ENCODE measurements around the gene HNRNPU.

HNRNPU gene

DNA sequence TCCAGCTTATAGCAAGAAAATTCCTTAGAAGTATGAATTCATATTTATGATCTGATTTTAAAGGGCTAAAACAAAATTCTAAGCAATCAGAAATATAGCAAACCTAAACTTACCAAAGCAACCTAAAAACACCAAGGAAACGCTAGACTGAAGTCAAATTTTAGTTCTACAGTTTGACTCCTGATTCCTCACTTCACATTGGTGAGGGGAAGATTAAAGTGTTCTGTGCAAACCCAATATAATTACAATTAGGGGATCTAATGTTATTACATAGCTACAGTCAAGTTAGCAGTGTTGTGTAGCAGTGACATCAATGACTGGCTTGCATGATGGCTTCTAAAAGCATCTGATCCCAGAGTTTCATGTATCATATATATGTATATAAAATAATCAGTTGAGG lies 11.6 kb downstream of the HNRNPU start:
- H3K9me3 Mint-ChIP-seq, result no peaks in the 10 kb centered on the region
- no peaks in the 10 kb centered on the region for H3K27me3 Mint-ChIP-seq
- peak overlapping the region; percentile 67 for H3K27ac Mint-ChIP-seq
- H3K4me3 Mint-ChIP-seq, result no peak overlapping the region
- H3K4me1 Mint-ChIP-seq, result peaks cover 52% of the 10 kb centered on the region
- H3K36me3 Mint-ChIP-seq, result peaks cover 66% of the 10 kb centered on the region
- no peak for ATAC-seq

DNA sequence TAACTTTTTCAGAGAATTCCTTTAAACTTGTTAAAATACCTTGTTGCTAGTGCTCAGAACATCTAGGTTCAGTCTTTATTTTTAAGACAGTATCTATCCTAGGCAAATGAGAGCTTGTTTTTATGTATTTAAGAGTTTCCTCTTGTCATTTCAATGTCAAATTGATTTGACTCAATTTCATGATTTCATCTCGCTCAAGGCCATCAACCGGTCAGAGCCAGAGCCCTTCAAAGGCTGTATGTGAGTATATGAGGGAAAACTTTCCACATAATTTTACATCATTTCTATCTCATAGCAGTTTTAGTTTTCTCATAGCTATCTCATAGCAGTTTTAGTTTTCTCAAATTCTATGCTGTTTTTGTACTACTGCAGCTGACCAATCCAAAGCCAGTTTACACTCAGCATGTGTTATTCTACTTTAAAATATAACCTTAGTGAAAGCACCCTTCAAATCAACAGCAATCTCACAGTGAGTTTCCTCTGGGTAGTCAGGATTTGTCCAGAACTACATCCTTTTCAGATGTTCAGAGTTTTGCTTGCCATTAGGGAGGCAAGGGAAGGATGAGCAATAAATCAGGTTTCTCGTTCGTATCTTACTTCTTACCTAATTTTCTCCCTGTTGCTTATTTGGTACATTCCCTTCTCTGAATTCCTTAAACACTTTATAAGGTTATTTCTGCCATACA lies 12.7 kb downstream of the HNRNPU start:
- H3K4me3 Mint-ChIP-seq, result no peak overlapping the region

DNA sequence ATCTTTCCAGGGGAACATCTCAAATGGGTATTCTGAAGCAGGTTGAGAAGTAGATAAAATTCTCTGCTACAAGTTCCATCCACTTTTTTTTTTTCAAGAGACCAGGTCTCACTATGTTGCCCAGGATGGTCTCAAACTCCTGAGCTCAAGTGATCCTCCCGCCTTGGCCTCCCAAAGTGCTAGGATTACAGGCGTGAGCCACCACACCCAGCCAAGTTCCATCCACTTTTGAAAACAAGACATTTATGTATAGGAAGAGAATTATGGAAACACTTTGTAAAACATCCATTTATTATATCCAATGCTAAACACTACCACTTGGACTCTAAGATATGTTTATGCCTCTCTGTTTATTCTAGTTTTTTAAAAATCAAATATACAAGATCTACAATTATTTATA lies 13.4 kb downstream of the HNRNPU start:
- Mint-ChIP-seq H3K4me3 (no peak overlapping the region), H3K27ac (no peak overlapping the region), H3K36me3 (peaks cover 60% of the 10 kb centered on the region), H3K27me3 (no peaks in the 10 kb centered on the region), H3K9me3 (no peaks in the 10 kb centered on the region), H3K4me1 (peaks cover 40% of the 10 kb centered on the region)
- ATAC-seq, result no peak

More for the DNA sequence above, 12.7 kb downstream of the HNRNPU start:
- H3K4me1 Mint-ChIP-seq, result peaks cover 45% of the 10 kb centered on the region
- H3K9me3 Mint-ChIP-seq, result no peaks in the 10 kb centered on the region
- no peaks in the 10 kb centered on the region for H3K27me3 Mint-ChIP-seq
- peak overlapping the region; percentile 67 for H3K27ac Mint-ChIP-seq
- ATAC-seq, result no peak
- H3K36me3 Mint-ChIP-seq, result peaks cover 60% of the 10 kb centered on the region

DNA sequence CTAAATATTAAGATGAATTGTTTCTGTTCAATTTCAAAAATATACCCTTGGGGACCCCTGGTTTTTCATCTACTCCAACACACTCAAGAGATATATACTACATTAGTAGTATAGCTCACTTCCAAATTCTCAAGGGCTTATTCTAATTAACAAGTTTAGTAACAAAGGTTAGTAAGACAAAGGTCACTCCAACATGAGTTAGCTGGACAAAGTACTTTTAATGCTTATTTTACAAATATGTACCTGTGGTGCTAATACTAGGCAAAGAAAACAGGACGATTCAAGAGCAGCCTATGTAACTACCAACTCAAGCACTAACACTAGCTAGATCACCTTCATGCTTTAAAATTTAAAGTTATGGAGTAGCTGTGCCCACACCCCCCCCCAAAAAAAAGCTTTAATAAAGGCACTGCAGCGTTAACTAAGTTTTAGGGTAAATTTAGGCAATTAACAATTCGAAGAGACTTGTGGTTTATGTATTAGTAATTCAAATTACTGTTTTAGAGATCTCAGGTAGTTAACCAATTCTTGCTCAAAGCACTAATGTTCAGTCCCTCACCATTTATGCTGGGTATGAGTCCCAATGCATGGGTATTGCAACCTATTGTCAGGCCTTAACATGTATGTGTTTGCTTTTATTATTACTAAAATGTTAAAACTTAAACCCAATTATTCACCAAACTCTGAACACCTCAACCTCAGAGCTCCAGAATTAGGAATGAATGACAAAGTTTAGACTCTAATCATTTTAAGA lies 14.1 kb downstream of the HNRNPU start:
- Mint-ChIP-seq H3K27ac (no peak overlapping the region), H3K36me3 (peaks cover 60% of the 10 kb centered on the region), H3K4me1 (peaks cover 40% of the 10 kb centered on the region), H3K27me3 (no peaks in the 10 kb centered on the region), H3K9me3 (no peaks in the 10 kb centered on the region), H3K4me3 (no peak overlapping the region)
- ATAC-seq, result no peak

DNA sequence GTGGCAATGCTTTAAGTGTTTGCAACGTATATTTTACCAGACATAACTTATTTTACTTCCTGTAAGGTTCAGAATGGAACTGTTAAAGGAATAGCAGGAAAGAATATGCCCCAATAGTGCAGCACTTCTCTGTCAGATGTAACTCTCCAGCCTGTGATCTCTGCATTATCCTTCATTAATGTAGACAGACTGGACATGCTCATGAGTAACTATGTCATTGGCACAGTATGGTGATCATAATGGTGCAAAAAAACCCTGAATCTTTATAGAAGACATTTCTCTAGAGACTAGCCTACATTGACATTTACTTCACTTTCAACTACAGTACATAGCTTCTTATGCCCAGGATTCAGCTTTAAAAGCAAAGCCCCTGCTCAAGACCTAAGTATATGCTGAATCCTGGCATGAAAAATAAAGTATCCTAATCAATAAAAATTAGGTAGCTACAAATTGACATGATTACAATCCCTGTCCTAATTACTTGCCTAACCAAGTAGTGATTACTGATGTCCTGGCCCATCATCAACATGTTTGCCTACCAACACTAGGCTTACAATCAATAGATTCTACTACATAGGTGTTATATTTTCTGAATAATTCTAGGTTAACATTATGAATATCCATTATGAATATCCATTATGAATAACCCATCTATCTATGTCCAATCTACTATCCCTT lies 15.0 kb downstream of the HNRNPU start:
- no peak for ATAC-seq
- peaks cover 32% of the 10 kb centered on the region for H3K4me1 Mint-ChIP-seq

DNA sequence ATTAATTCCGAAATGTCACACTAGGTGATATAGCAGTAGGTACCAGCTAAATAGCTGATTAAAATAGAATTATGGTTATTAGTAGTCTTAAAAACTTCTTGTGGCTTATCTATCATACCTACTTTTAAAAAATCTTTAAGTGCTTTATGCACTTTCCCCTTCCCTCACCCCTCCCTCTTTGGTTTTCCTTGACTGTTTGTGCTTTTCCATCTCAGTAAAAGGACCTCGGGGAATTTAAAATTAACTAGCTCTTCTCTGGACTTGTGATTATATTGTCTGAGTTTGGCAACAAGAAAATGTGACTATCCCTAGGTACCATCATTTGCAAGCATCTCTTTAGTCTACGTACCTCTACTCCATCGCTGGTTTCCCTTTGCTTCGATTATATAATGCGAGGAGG lies 17.7 kb downstream of the HNRNPU start:
- peaks cover 36% of the 10 kb centered on the region for H3K36me3 Mint-ChIP-seq
- H3K9me3 Mint-ChIP-seq, result no peaks in the 10 kb centered on the region
- H3K4me1 Mint-ChIP-seq, result peaks cover 18% of the 10 kb centered on the region
- no peak overlapping the region for H3K4me3 Mint-ChIP-seq
- H3K27me3 Mint-ChIP-seq, result no peaks in the 10 kb centered on the region
- no peak for ATAC-seq
- no peak overlapping the region for H3K27ac Mint-ChIP-seq

More for the DNA sequence above, 15.0 kb downstream of the HNRNPU start:
- Mint-ChIP-seq H3K9me3 (no peaks in the 10 kb centered on the region), H3K27me3 (no peaks in the 10 kb centered on the region), H3K36me3 (peaks cover 54% of the 10 kb centered on the region), H3K4me3 (no peak overlapping the region), H3K27ac (no peak overlapping the region)

DNA sequence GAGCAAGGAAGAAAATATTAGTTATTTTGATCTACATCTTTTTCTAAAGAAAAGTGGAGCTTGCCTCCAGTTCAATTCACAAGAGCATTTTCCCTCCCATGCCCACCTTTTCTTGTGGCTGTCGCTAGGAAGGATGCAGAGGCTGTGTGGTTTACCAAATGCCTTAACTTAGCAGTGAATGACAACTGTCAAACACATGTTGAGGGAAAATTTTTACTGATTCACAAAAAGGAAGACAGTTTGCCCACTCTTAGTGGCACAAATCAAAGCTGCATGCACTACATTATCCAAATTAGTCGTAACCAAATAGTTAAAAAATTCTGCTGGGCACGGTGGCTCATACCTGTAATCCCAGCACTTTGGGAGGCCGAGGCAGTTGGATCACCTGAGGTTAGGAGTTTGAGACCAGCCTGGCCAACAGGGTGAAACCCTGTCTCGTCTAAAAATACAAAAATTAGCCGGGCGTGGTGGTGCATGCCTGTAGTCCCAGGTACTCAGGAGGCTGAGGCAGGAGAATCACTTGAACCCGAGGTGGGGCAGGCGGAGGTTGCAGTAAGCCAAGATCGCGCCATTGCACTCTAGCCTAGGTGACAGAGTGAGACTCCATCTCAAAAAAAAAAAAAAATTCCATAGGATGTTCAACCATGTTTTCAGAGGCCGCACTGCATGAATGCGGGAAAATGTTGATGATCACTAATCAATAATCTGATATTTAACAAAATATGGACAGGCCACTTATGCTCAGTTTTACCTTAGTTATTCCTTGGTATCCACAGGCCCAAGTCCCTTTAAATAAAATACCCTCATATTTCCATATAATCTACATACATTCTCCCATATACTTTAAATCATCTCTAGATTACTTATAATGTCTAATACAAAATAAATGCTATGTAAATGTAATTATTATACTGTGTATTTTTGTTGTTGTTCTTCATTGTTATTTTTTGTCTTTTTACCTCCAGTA lies 19.9 kb downstream of the HNRNPU start:
- H3K27ac Mint-ChIP-seq, result no peak overlapping the region
- H3K4me1 Mint-ChIP-seq, result peaks cover 38% of the 10 kb centered on the region
- H3K36me3 Mint-ChIP-seq, result peaks cover 52% of the 10 kb centered on the region
- no peak for ATAC-seq
- H3K27me3 Mint-ChIP-seq, result no peaks in the 10 kb centered on the region
- H3K9me3 Mint-ChIP-seq, result no peaks in the 10 kb centered on the region
- H3K4me3 Mint-ChIP-seq, result no peak overlapping the region

DNA sequence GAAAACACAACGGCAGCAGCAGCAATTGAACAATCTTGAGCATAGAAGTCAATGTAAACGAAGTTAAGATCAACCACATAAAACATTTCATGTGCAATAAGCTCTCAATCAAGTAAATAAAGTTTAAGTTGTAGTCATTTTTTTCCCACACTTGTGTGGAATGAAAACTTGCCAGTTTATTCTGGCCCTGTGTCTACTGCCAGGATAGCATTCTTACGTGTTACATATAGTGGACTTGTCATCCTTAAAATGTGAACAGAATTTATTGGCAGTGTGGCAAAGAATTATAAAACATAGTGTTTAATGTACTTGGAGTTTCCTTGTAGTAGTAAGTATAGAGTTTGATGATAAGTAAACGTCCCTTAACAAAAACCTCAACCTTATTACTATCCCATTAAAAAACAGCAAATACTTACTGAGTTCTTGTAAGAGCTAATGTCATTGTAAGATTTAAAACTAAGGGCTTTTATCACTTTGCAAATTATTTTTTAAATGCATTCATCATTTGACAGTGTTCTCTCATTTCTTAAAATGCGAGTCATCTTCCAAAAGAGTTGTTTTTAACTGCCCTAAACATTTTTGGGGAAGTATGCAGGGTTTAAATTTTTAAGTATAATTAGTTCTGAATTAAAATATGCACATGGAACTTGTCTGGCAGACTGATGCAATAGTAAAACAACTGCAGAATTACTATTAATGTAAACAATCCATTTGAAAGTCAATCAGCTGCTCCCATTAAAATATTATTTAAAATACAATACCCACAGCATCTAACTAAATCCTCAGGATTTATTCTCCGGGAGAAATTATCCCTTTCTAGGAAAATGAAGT lies 21.0 kb downstream of the HNRNPU start:
- no peak overlapping the region for H3K27ac Mint-ChIP-seq
- no peaks in the 10 kb centered on the region for H3K9me3 Mint-ChIP-seq
- H3K36me3 Mint-ChIP-seq, result peaks cover 54% of the 10 kb centered on the region
- peaks cover 44% of the 10 kb centered on the region for H3K4me1 Mint-ChIP-seq
- no peaks in the 10 kb centered on the region for H3K27me3 Mint-ChIP-seq
- H3K4me3 Mint-ChIP-seq, result no peak overlapping the region
- no peak for ATAC-seq

DNA sequence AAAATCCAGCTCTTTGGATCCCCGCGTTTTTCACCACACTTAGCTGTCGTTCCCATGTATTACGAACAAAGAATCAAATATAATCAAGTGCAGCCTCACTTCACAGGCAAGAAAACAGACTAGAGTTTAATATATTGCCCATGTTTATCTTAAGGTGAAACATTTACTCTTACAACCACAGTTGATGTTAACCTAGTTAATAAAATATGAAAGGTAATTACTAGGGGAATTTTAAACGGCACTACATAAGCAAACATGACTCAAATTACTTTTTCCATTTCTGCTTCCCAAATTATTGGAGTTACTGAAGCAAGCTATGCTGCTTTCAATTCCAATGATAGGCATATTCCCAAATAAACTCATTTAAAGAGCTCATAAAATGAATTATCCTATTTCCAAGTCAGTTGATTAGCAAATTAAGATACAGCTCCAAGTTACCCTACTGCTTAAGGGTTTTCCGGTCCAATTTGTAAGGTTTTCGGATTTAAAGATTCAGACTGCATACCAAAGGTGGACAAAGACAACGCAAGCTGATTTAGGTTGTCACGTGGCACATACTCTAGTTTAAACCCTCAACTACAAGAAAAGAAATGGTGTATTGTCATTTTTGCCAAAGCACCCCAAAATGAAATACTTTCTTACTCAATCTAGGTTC lies 22.9 kb downstream of the HNRNPU start:
- no peaks in the 10 kb centered on the region for H3K27me3 Mint-ChIP-seq
- H3K27ac Mint-ChIP-seq, result peak overlapping the region; percentile 15
- no peak overlapping the region for H3K4me3 Mint-ChIP-seq
- H3K9me3 Mint-ChIP-seq, result no peaks in the 10 kb centered on the region
- ATAC-seq, result no peak
- peaks cover 52% of the 10 kb centered on the region for H3K36me3 Mint-ChIP-seq
- peaks cover 61% of the 10 kb centered on the region for H3K4me1 Mint-ChIP-seq

DNA sequence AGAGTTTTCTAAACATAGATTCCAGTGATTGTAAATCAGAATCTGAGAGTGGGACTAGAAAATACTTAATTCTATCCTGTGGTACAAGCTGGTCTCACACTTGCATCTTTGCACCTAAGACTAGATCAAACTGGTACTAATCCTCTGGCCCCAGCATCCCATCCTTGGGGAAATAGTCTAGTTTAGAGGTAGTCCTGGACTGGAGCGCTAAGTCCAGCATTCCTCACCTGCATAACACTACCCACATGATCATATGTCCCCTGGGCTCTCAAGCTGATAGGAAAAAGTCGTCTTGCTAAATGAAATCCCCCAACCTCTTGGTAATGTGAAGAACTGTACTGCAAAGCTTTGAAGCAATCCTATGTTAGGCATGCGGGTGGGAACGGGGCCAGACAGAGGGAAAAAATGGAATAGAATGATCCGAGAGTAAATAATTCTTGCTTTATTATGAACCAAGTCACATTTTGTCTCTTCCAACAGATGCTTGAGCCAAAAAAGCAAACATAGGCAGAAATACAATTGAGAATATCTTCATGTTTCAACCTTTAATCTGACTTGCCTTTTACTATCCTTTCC lies 24.0 kb downstream of the HNRNPU start:
- no peak for ATAC-seq
- no peaks in the 10 kb centered on the region for H3K27me3 Mint-ChIP-seq
- no peak overlapping the region for H3K4me3 Mint-ChIP-seq
- peaks cover 41% of the 10 kb centered on the region for H3K36me3 Mint-ChIP-seq
- H3K4me1 Mint-ChIP-seq, result peaks cover 58% of the 10 kb centered on the region
- H3K9me3 Mint-ChIP-seq, result no peaks in the 10 kb centered on the region
- peak overlapping the region; percentile 15 for H3K27ac Mint-ChIP-seq

DNA sequence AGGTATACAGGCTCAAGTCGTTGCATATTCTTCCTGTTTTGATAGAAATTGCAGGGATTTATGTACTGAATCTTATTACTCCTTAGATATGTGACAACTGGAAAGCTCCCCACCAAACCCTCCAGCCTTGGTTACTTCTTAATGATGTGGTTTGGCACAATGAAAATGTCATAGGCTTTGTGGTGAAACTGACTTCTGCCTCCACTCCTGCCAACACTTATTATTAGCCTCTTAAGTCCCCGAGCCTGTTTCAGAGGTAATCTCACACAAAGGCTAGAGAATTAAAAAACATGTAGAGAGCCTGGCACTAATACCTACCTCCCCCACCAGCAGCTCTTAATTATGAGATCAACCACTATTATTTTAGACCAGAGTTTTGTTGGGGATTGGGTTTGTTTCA lies 24.7 kb downstream of the HNRNPU start:
- Mint-ChIP-seq H3K4me1 (peaks cover 56% of the 10 kb centered on the region), H3K27ac (peak overlapping the region; percentile 15), H3K27me3 (no peaks in the 10 kb centered on the region)

DNA sequence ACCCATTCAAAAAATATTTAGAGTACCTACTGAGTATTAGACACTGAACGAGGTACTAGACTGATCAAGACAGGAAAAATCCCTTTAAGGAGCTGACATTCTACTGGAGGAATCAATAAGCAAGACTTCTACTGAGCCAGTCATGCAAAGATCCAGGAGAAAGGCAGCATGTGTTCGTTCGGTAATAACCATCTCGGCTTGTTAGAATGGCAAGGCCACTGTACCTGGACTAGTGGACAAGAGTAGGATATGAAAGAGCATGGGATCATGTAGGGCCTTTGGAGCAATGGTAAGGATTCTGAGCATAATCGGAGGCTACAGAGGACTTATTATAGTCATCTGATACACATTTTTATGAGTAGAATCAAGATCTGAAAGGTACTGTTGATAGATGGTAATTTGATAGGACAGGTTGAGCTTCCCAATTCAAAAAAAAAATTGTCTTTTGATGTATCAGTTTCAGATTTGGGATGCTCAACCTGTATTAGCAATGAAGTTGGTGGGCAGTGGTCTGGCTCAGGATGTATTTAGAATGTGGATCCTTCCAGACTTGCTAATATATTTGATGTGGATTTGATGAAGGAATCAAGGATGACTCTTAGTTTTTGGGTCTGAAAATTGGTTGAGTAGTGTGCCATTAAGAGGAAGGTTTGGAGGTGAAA lies 26.6 kb downstream of the HNRNPU start:
- Mint-ChIP-seq H3K27me3 (no peaks in the 10 kb centered on the region), H3K27ac (peak overlapping the region; percentile 96), H3K4me1 (peaks cover 64% of the 10 kb centered on the region), H3K4me3 (peak overlapping the region; percentile 37), H3K36me3 (peaks cover 37% of the 10 kb centered on the region), H3K9me3 (no peaks in the 10 kb centered on the region)
- no peak for ATAC-seq

More for the DNA sequence above, 24.7 kb downstream of the HNRNPU start:
- ATAC-seq, result no peak
- no peaks in the 10 kb centered on the region for H3K9me3 Mint-ChIP-seq
- H3K4me3 Mint-ChIP-seq, result no peak overlapping the region
- H3K36me3 Mint-ChIP-seq, result peaks cover 37% of the 10 kb centered on the region

DNA sequence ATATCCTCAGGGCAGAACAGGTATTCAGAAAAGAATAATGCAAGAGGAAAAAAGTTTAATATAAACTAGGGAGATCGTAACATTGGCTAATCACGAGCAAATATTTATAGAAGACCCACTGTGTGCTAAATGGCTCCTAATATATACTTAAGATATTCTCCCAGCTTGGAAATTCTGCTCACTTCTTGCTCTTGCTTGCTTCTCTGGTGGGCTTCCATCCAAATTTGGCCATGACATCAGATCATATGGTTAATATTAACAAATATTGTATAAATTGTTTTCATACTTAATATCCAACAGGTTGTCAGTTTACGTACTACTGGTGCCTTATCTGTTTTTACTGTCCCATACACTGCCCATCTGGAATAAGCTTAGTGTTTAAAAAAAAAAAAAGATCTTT lies 27.8 kb downstream of the HNRNPU start:
- Mint-ChIP-seq H3K4me3 (peak overlapping the region; percentile 99), H3K27ac (peak overlapping the region; percentile 96), H3K27me3 (no peaks in the 10 kb centered on the region), H3K4me1 (peaks cover 64% of the 10 kb centered on the region), H3K9me3 (no peaks in the 10 kb centered on the region), H3K36me3 (peaks cover 37% of the 10 kb centered on the region)
- no peak for ATAC-seq
